ENCODE data around the gene PINK1. TPM values are rescaled to one million over a fixed set of nuclear protein-coding genes. Genes with fewer than 3 reads are reported as not detected.
"Not testable (repeated sequence)": the region's sequence is repeated elsewhere in the genome, so short reads cannot be mapped to it uniquely, and the experiment has no call there.

PINK1 gene
- total RNA-seq, 1 donor from 2014 or later: 57.7 TPM

GRCh38 chr1:20666146-20666545 is 32.9 kb downstream of the PINK1 start:
- Histone ChIP-seq H3K4me3 (ENCODE audit: low read depth, low read length) (no peak overlapping the region), H3K36me3 (ENCODE audit: control insufficient read depth, insufficient read depth, low read length) (no peaks in the 10 kb centered on the region), H3K27me3 (ENCODE audit: control insufficient read depth, insufficient read depth, low read length) (no peaks in the 10 kb centered on the region)
- TF ChIP-seq CTCF (IDR thresholded peaks at IDR 0.05; ENCODE audit: insufficient read depth, low read length, poor library complexity, severe bottlenecking): no peak
- DNase-seq (ENCODE audit: low read depth): no peak

GRCh38 chr1:20666804-20667203 is 33.5 kb downstream of the PINK1 start:
- Histone ChIP-seq H3K27me3 (ENCODE audit: control insufficient read depth, insufficient read depth, low read length) (no peaks in the 10 kb centered on the region), H3K36me3 (ENCODE audit: control insufficient read depth, insufficient read depth, low read length) (no peaks in the 10 kb centered on the region), H3K4me3 (ENCODE audit: low read depth, low read length) (no peak overlapping the region)
- TF ChIP-seq CTCF (IDR thresholded peaks at IDR 0.05; ENCODE audit: insufficient read depth, low read length, poor library complexity, severe bottlenecking): no peak
- no peak for DNase-seq (ENCODE audit: low read depth)

- Histone ChIP-seq H3K36me3 (ENCODE audit: control insufficient read depth, insufficient read depth, low read length) (no peaks in the 10 kb centered on the region), H3K4me3 (ENCODE audit: low read depth, low read length) (no peak overlapping the region), H3K27me3 (ENCODE audit: control insufficient read depth, insufficient read depth, low read length) (no peaks in the 10 kb centered on the region)
- DNase-seq (ENCODE audit: low read depth): no peak
- no peak for TF ChIP-seq CTCF (IDR thresholded peaks at IDR 0.05; ENCODE audit: insufficient read depth, low read length, poor library complexity, severe bottlenecking)
Measured at GRCh38 chr1:20668581-20668980, 35.3 kb downstream of the PINK1 start.

- no peak for DNase-seq (ENCODE audit: low read depth)
- no peak for TF ChIP-seq CTCF (IDR thresholded peaks at IDR 0.05; ENCODE audit: insufficient read depth, low read length, poor library complexity, severe bottlenecking)
- Histone ChIP-seq H3K4me3 (ENCODE audit: low read depth, low read length) (no peak overlapping the region), H3K36me3 (ENCODE audit: control insufficient read depth, insufficient read depth, low read length) (no peaks in the 10 kb centered on the region), H3K27me3 (ENCODE audit: control insufficient read depth, insufficient read depth, low read length) (no peaks in the 10 kb centered on the region)
Measured at GRCh38 chr1:20670936-20671335, 37.7 kb downstream of the PINK1 start.

- no peaks in the 10 kb centered on the region for H3K27me3 ChIP-seq (ENCODE audit: control insufficient read depth, insufficient read depth, low read length)
- TF ChIP-seq CTCF (IDR thresholded peaks at IDR 0.05; ENCODE audit: insufficient read depth, low read length, poor library complexity, severe bottlenecking): no peak
- no peak overlapping the region for H3K4me3 ChIP-seq (ENCODE audit: low read depth, low read length)
- no peak for DNase-seq (ENCODE audit: low read depth)
- no peaks in the 10 kb centered on the region for H3K36me3 ChIP-seq (ENCODE audit: control insufficient read depth, insufficient read depth, low read length)
Measured at GRCh38 chr1:20672265-20672632, 39.0 kb downstream of the PINK1 start.

- H3K27me3 ChIP-seq (ENCODE audit: control insufficient read depth, insufficient read depth, low read length); H3K36me3 ChIP-seq (ENCODE audit: control insufficient read depth, insufficient read depth, low read length); DNase-seq (ENCODE audit: low read depth); H3K4me3 ChIP-seq (ENCODE audit: low read depth, low read length): not testable (repeated sequence)
Measured at GRCh38 chr1:20673626-20674025, 40.4 kb downstream of the PINK1 start.
